GM21737 (cell line): ENCODE measurements around the gene STEEP1.

Experiments
- ATAC-seq: cut with Tn5 transposase; IDR thresholded peaks from one replicate; pipeline ENCODE4 v1.9.1; 2021; ENCODE audit warnings: mild to moderate bottlenecking, moderate library complexity; ENCODE audit not compliant: unreplicated experiment

Gene STEEP1

GRCh38 chrX:119489212-119490074 lies 75.8 kb downstream of the STEEP1 start:
- no peak for ATAC-seq

GRCh38 chrX:119488749-119489148 lies 76.5 kb downstream of the STEEP1 start:
- no peak for ATAC-seq
